BJ (cell line): Measurements from ENCODE around the gene PROX2. TPM values are rescaled to one million over a fixed set of nuclear protein-coding genes. Genes with fewer than 3 reads are reported as not detected.

Source experiments
- CTCF ChIA-PET: fragments of 350-600 bp; formaldehyde crosslinking; extraction: SDS; loops from one replicate; lab custom pipeline; 2021; ENCODE audit warnings: antibody characterized with exemption, inconsistent platforms; lab: Yijun Ruan, JAX
- POLR2A ChIA-PET: fragments of 300-600 bp; sonication (Branson Sonifier 250); formaldehyde crosslinking; extraction: SDS; loops from one replicate; lab custom pipeline; 2021; ENCODE audit warnings: antibody characterized with exemption; lab: Charles Lee
- DNase-seq: peaks from one replicate; pipeline ENCODE4 v3.0.0-alpha.2; 2011; ENCODE audit warnings: low read depth
- H3K27me3 ChIP-seq: 2 replicates; pipeline ENCODE4 v1.6.0; 2011; ENCODE audit warnings: low read length; ENCODE audit not compliant: control insufficient read depth, insufficient read depth
- H3K36me3 ChIP-seq: 2 replicates; pipeline ENCODE4 v1.5.1; 2011; ENCODE audit warnings: low read length; ENCODE audit not compliant: control insufficient read depth, insufficient read depth
- H3K4me3 ChIP-seq: 2 replicates; pipeline ENCODE4 v1.5.1; 2011; ENCODE audit warnings: low read depth, mild to moderate bottlenecking, control low read depth, low read length
- CTCF ChIP-seq: IDR thresholded peaks from 2 replicates; pipeline ENCODE4 v1.5.1; 2011; ENCODE audit warnings: low read depth, mild to moderate bottlenecking, control low read depth, inconsistent platforms, low read length, moderate library complexity; ENCODE audit not compliant: insufficient read depth
- polyA plus RNA-seq: library from polyadenylated mRNA; depleted of rRNA; stranded (reverse); fragments of >200 nt; gene quantifications from 2 replicates; pipeline ENCODE4 v1.2.3, GENCODE V29; 2011

The PROX2 gene
- polyA plus RNA-seq, 1 experiment, result not detected

- no peak for TF ChIP-seq CTCF
- H3K27me3 ChIP-seq, result no peaks in the 10 kb centered on the region
- ChIA-PET POLR2A (no interaction called here), CTCF (interaction anchor here (0.7 to 6.2 kb wide), 2 partner anchors 9 to 26 kb away, joined by 3 to 79 read pairs; no protein-coding TSS in a partner anchor)
- peaks cover 37% of the 10 kb centered on the region for H3K36me3 ChIP-seq
- no peak overlapping the region for H3K4me3 ChIP-seq
- DNase-seq, result no peak
These were observed 21.7 kb upstream of the PROX2 start for GRCh38 chr14:74897642-74898041.

- ChIA-PET POLR2A (no interaction called here), CTCF (interaction anchor here (0.8 to 6.2 kb wide), 5 partner anchors 8 to 36 kb away, joined by 3 to 79 read pairs (median 3); no protein-coding TSS in a partner anchor)
- Histone ChIP-seq H3K36me3 (peaks cover 31% of the 10 kb centered on the region), H3K4me3 (no peak overlapping the region), H3K27me3 (no peaks in the 10 kb centered on the region)
- no peak for TF ChIP-seq CTCF
- no peak for DNase-seq
These were observed 20.5 kb upstream of the PROX2 start for GRCh38 chr14:74896400-74896799.

GRCh38 chr14:74893614-74894091, 17.7 kb upstream of the PROX2 start:
- TF ChIP-seq CTCF, result no peak
- no peak overlapping the region for H3K4me3 ChIP-seq
- peaks cover 28% of the 10 kb centered on the region for H3K36me3 ChIP-seq
- no peaks in the 10 kb centered on the region for H3K27me3 ChIP-seq
- ChIA-PET CTCF (interaction anchor here (1.2 to 6.2 kb wide), 3 partner anchors 13 to 31 kb away, joined by 3 to 79 read pairs (median 20); no protein-coding TSS in a partner anchor), POLR2A (no interaction called here)
- DNase-seq, result no peak

- H3K36me3 ChIP-seq, result peaks cover 24% of the 10 kb centered on the region
These were observed 16.8 kb upstream of the PROX2 start for GRCh38 chr14:74892745-74893144.

GRCh38 chr14:74891870-74892269, 15.9 kb upstream of the PROX2 start:
- Histone ChIP-seq H3K4me3 (no peak overlapping the region), H3K27me3 (no peaks in the 10 kb centered on the region), H3K36me3 (peaks cover 21% of the 10 kb centered on the region)
- CTCF ChIA-PET, result interaction anchor here (1.0 to 6.2 kb wide), 5 partner anchors 13 to 196 kb away, joined by 3 to 79 read pairs (median 4); no protein-coding TSS in a partner anchor
- no peak for TF ChIP-seq CTCF
- no peak for DNase-seq
- POLR2A ChIA-PET, result no interaction called here

More at GRCh38 chr14:74892745-74893144, 16.8 kb upstream of the PROX2 start:
- Histone ChIP-seq H3K4me3 (no peak overlapping the region), H3K27me3 (no peaks in the 10 kb centered on the region)
- no peak for TF ChIP-seq CTCF
- ChIA-PET CTCF (interaction anchor here (1.1 to 6.2 kb wide), 4 partner anchors 13 to 195 kb away, joined by 3 to 79 read pairs (median 12); no protein-coding TSS in a partner anchor), POLR2A (no interaction called here)
- no peak for DNase-seq
